Measurements from ENCODE around the gene VPS26C.
A peak's percentile ranks its signal among the peaks of the same experiment; 100 is the strongest.

VPS26C gene

GRCh38 chr21:37263827-37264600 lies 3.1 kb downstream of the VPS26C start:
- Histone ChIP-seq H3K79me2 (ENCODE audit: control insufficient read depth, low read length) (peaks cover 87% of the 10 kb centered on the region), H3K36me3 (ENCODE audit: control insufficient read depth, low read length) (peaks cover 36% of the 10 kb centered on the region), H3K9me3 (ENCODE audit: control insufficient read depth, insufficient read depth, low read length) (no peaks in the 10 kb centered on the region), H4K20me1 (ENCODE audit: control insufficient read depth, insufficient read depth, low read depth, low read length) (peaks cover 8% of the 10 kb centered on the region; the same call in 1 of the 2 replicates), H3K27me3 (ENCODE audit: control insufficient read depth, low read length) (no peaks in the 10 kb centered on the region), H3K9me2 (replicated peaks; ENCODE audit: control insufficient read depth, low read length) (no peaks in the 10 kb centered on the region), H3K4me2 (ENCODE audit: low read length) (no peak overlapping the region), H3K27ac (ENCODE audit: low read depth, low read length) (no peak overlapping the region), H3F3A (ENCODE audit: control insufficient read depth, insufficient read depth) (peaks cover 8% of the 10 kb centered on the region), H3K4me3 (ENCODE audit: low read length) (no peak overlapping the region), H3K4me1 (ENCODE audit: control insufficient read depth, low read length) (peaks cover 38% of the 10 kb centered on the region)
- no peak for TF ChIP-seq EZH2phosphoT487 (IDR thresholded peaks at IDR 0.05; ENCODE audit: borderline replicate concordance, low read length)
- TF ChIP-seq CTCF (IDR thresholded peaks at IDR 0.05; ENCODE audit: low read depth, low read length, poor library complexity, severe bottlenecking), result no peak

- no peak overlapping the region for H3K4me3 ChIP-seq (ENCODE audit: low read length)
- H3K4me1 ChIP-seq (ENCODE audit: control insufficient read depth, low read length), result peaks cover 36% of the 10 kb centered on the region
- no peak overlapping the region for H3K27ac ChIP-seq (ENCODE audit: low read depth, low read length)
- H4K20me1 ChIP-seq (ENCODE audit: control insufficient read depth, insufficient read depth, low read depth, low read length), result 0 out of 2 replicates have a peak, but pooled peaks cover 5% of the 10 kb centered on the region
- peaks cover 91% of the 10 kb centered on the region for H3K79me2 ChIP-seq (ENCODE audit: control insufficient read depth, low read length)
- H3K9me3 ChIP-seq (ENCODE audit: control insufficient read depth, insufficient read depth, low read length), result no peaks in the 10 kb centered on the region
- peaks cover 22% of the 10 kb centered on the region for H3K36me3 ChIP-seq (ENCODE audit: control insufficient read depth, low read length)
- no peaks in the 10 kb centered on the region for H3K27me3 ChIP-seq (ENCODE audit: control insufficient read depth, low read length)
- peak overlapping the region; percentile 97 for H3K4me2 ChIP-seq (ENCODE audit: low read length)
- no peak for TF ChIP-seq CTCF (IDR thresholded peaks at IDR 0.05; ENCODE audit: low read depth, low read length, poor library complexity, severe bottlenecking)
- TF ChIP-seq EZH2phosphoT487 (IDR thresholded peaks at IDR 0.05; ENCODE audit: borderline replicate concordance, low read length), result no peak
- H3F3A ChIP-seq (ENCODE audit: control insufficient read depth, insufficient read depth), result peaks cover 6% of the 10 kb centered on the region
- no peaks in the 10 kb centered on the region for H3K9me2 ChIP-seq (replicated peaks; ENCODE audit: control insufficient read depth, low read length)
Measured at GRCh38 chr21:37259426-37259825, 7.7 kb downstream of the VPS26C start.

- Histone ChIP-seq H3K4me3 (ENCODE audit: low read length) (peak overlapping the region; percentile 82), H3K36me3 (ENCODE audit: control insufficient read depth, low read length) (peaks cover 13% of the 10 kb centered on the region), H3K9me3 (ENCODE audit: control insufficient read depth, insufficient read depth, low read length) (no peaks in the 10 kb centered on the region), H3F3A (ENCODE audit: control insufficient read depth, insufficient read depth) (peaks cover 6% of the 10 kb centered on the region), H4K20me1 (ENCODE audit: control insufficient read depth, insufficient read depth, low read depth, low read length) (no peaks in the 10 kb centered on the region), H3K27ac (ENCODE audit: low read depth, low read length) (peak overlapping the region; percentile 84), H3K4me1 (ENCODE audit: control insufficient read depth, low read length) (peaks cover 31% of the 10 kb centered on the region), H3K9me2 (replicated peaks; ENCODE audit: control insufficient read depth, low read length) (no peaks in the 10 kb centered on the region), H3K79me2 (ENCODE audit: control insufficient read depth, low read length) (peaks cover 90% of the 10 kb centered on the region), H3K4me2 (ENCODE audit: low read length) (peak overlapping the region; percentile 97), H3K27me3 (ENCODE audit: control insufficient read depth, low read length) (no peaks in the 10 kb centered on the region)
- no peak for TF ChIP-seq CTCF (IDR thresholded peaks at IDR 0.05; ENCODE audit: low read depth, low read length, poor library complexity, severe bottlenecking)
- TF ChIP-seq EZH2phosphoT487 (IDR thresholded peaks at IDR 0.05; ENCODE audit: borderline replicate concordance, low read length), result no peak
Measured at GRCh38 chr21:37257967-37258877, 8.9 kb downstream of the VPS26C start.
